ENCODE measurements around the gene NOS1AP.

NOS1AP gene

DNA sequence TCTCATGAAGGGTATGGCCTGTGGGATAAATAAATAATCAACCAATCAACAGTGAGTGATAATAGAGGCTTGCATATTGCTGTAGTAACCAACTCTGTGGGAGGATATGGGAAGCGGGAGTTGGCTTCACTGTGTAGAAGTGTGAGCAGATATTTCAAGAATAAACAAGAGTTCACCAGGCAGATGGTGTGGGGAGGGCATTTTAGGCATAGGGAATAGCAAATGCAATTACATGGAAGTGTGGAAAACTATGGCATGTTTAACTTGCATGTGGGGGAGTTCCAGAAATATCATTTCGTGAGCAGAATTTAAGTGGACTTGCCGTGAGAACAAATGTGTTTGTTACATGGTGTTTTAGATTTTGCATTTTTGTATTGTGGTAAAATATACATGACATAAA, 211.9 kb downstream of the NOS1AP start:
- Histone ChIP-seq H3K36me3 (ENCODE audit: insufficient read depth, low read length) (no peaks in the 10 kb centered on the region), H3K9me3 (ENCODE audit: low read length) (no peaks in the 10 kb centered on the region), H2AFZ (ENCODE audit: low read length) (no peak overlapping the region), H3K27me3 (ENCODE audit: insufficient read depth, low read length) (no peaks in the 10 kb centered on the region), H3K79me2 (ENCODE audit: insufficient read depth, low read length) (no peaks in the 10 kb centered on the region), H3K9me2 (ENCODE audit: low read depth, low read length) (no peaks in the 10 kb centered on the region), H4K20me1 (ENCODE audit: insufficient read depth, low read length) (no peaks in the 10 kb centered on the region), H3K27ac (ENCODE audit: low read depth, low read length, poor library complexity, severe bottlenecking) (no peak overlapping the region), H3K4me3 (ENCODE audit: low read depth, low read length, poor library complexity, severe bottlenecking) (no peak overlapping the region), H3K4me2 (ENCODE audit: low read length) (no peak overlapping the region), H3F3A (ENCODE audit: insufficient read depth, low read length) (no peaks in the 10 kb centered on the region), H3K9ac (ENCODE audit: low read length) (no peak overlapping the region), H3K4me1 (ENCODE audit: insufficient read depth, low read length, severe bottlenecking) (no peaks in the 10 kb centered on the region)
- TF ChIP-seq EZH2 (IDR thresholded peaks at IDR 0.05; ENCODE audit: borderline replicate concordance, low read length) (no peak), CTCF (IDR thresholded peaks at IDR 0.05; ENCODE audit: low read length) (no peak)

GRCh38 chr1:162283657-162284056, 214.2 kb downstream of the NOS1AP start:
- Histone ChIP-seq H3K79me2 (ENCODE audit: insufficient read depth, low read length) (no peaks in the 10 kb centered on the region), H4K20me1 (ENCODE audit: insufficient read depth, low read length) (no peaks in the 10 kb centered on the region), H2AFZ (ENCODE audit: low read length) (no peak overlapping the region), H3F3A (ENCODE audit: insufficient read depth, low read length) (no peaks in the 10 kb centered on the region), H3K9ac (ENCODE audit: low read length) (no peak overlapping the region), H3K27me3 (ENCODE audit: insufficient read depth, low read length) (no peaks in the 10 kb centered on the region), H3K4me2 (ENCODE audit: low read length) (no peak overlapping the region), H3K4me3 (ENCODE audit: low read depth, low read length, poor library complexity, severe bottlenecking) (no peak overlapping the region), H3K9me2 (ENCODE audit: low read depth, low read length) (no peaks in the 10 kb centered on the region), H3K27ac (ENCODE audit: low read depth, low read length, poor library complexity, severe bottlenecking) (no peak overlapping the region), H3K36me3 (ENCODE audit: insufficient read depth, low read length) (no peaks in the 10 kb centered on the region), H3K9me3 (ENCODE audit: low read length) (no peaks in the 10 kb centered on the region), H3K4me1 (ENCODE audit: insufficient read depth, low read length, severe bottlenecking) (no peaks in the 10 kb centered on the region)
- no peak for TF ChIP-seq CTCF (IDR thresholded peaks at IDR 0.05; ENCODE audit: low read length)
- TF ChIP-seq EZH2 (IDR thresholded peaks at IDR 0.05; ENCODE audit: borderline replicate concordance, low read length): no peak

- Histone ChIP-seq H4K20me1 (ENCODE audit: insufficient read depth, low read length) (no peaks in the 10 kb centered on the region), H3K9me3 (ENCODE audit: low read length) (no peaks in the 10 kb centered on the region), H2AFZ (ENCODE audit: low read length) (no peak overlapping the region), H3K4me3 (ENCODE audit: low read depth, low read length, poor library complexity, severe bottlenecking) (no peak overlapping the region), H3K4me1 (ENCODE audit: insufficient read depth, low read length, severe bottlenecking) (no peaks in the 10 kb centered on the region), H3K9me2 (ENCODE audit: low read depth, low read length) (no peaks in the 10 kb centered on the region), H3K79me2 (ENCODE audit: insufficient read depth, low read length) (no peaks in the 10 kb centered on the region), H3K27me3 (ENCODE audit: insufficient read depth, low read length) (no peaks in the 10 kb centered on the region), H3K4me2 (ENCODE audit: low read length) (no peak overlapping the region), H3K9ac (ENCODE audit: low read length) (no peak overlapping the region), H3K36me3 (ENCODE audit: insufficient read depth, low read length) (no peaks in the 10 kb centered on the region), H3K27ac (ENCODE audit: low read depth, low read length, poor library complexity, severe bottlenecking) (no peak overlapping the region), H3F3A (ENCODE audit: insufficient read depth, low read length) (no peaks in the 10 kb centered on the region)
- no peak for TF ChIP-seq CTCF (IDR thresholded peaks at IDR 0.05; ENCODE audit: low read length)
- no peak for TF ChIP-seq EZH2 (IDR thresholded peaks at IDR 0.05; ENCODE audit: borderline replicate concordance, low read length)
Observed at GRCh38 chr1:162284206-162284955, 214.9 kb downstream of the NOS1AP start.

Data from OCI-LY1 (cell line).